Keratinocyte (primary cell): ENCODE data around the gene MYPN. TPM values are rescaled to one million over a fixed set of nuclear protein-coding genes. Genes with fewer than 3 reads are reported as not detected.

ENCODE experiments used
- DNase-seq: peaks from one replicate; pipeline ENCODE4 v3.0.0-alpha.2; 2011; ENCODE audit warnings: low read depth, missing footprints, low spot score
- FAIRE-seq: peaks from 2 replicates; lab custom pipeline; 2011; peaks lifted over from hg19 to GRCh38; lab: Jason Lieb, UNC
- H2AFZ ChIP-seq: 2 replicates; pipeline ENCODE4 v1.6.0; 2012; ENCODE audit warnings: low read length, control low read depth, inconsistent platforms; ENCODE audit not compliant: control insufficient read depth
- H3K27ac ChIP-seq: 2 replicates; pipeline ENCODE4 v1.5.1; 2011; ENCODE audit warnings: low read length; ENCODE audit not compliant: control insufficient read depth, insufficient read depth
- H3K27me3 ChIP-seq: 3 replicates; pipeline ENCODE4 v1.6.0; 2011; ENCODE audit warnings: low read length; ENCODE audit not compliant: control insufficient read depth, insufficient read depth; ENCODE audit errors: extremely low read depth
- H3K36me3 ChIP-seq, 2 experiments: 2 replicates in 1 of 2; 3 replicates in 1 of 2; pipeline ENCODE4 v1.5.1; 2011; ENCODE audit warnings: low read length in 2 of 2, mild to moderate bottlenecking in 1 of 2; ENCODE audit not compliant: control insufficient read depth in 2 of 2, insufficient read depth in 2 of 2; ENCODE audit errors: extremely low read depth in 1 of 2
- H3K4me1 ChIP-seq: 3 replicates; pipeline ENCODE4 v1.5.1; 2011; ENCODE audit warnings: low read length; ENCODE audit not compliant: control insufficient read depth, insufficient read depth; ENCODE audit errors: extremely low read depth
- H3K4me2 ChIP-seq: 3 replicates; pipeline ENCODE4 v1.6.0; 2011; ENCODE audit warnings: low read depth, low read length; ENCODE audit not compliant: control insufficient read depth, insufficient read depth; ENCODE audit errors: extremely low read depth
- H3K4me3 ChIP-seq, 3 experiments: fragments of 200-600 bp in 1 of 3; sonication (generic) in 1 of 3; 2 replicates in 2 of 3; 3 replicates in 1 of 3; pipeline ENCODE4 v1.5.1; 2011 to 2016; ENCODE audit warnings: low read length in 3 of 3, mild to moderate bottlenecking in 3 of 3, control low read depth in 2 of 3, inconsistent platforms in 1 of 3, low read depth in 1 of 3, mixed read lengths in 1 of 3, mixed run types in 1 of 3, moderate library complexity in 1 of 3; ENCODE audit not compliant: control insufficient read depth in 2 of 3, insufficient read depth in 2 of 3; ENCODE audit errors: extremely low read depth in 1 of 3
- H3K79me2 ChIP-seq: 2 replicates; pipeline ENCODE4 v1.6.0; 2012; ENCODE audit warnings: low read length; ENCODE audit not compliant: control insufficient read depth, insufficient read depth
- H3K9ac ChIP-seq: 3 replicates; pipeline ENCODE4 v1.6.0; 2011; ENCODE audit warnings: low read length; ENCODE audit not compliant: control insufficient read depth, insufficient read depth; ENCODE audit errors: extremely low read depth
- H3K9me1 ChIP-seq: 3 replicates; pipeline ENCODE4 v1.6.0; 2011; ENCODE audit warnings: low read length; ENCODE audit not compliant: control insufficient read depth, insufficient read depth; ENCODE audit errors: extremely low read depth
- H3K9me3 ChIP-seq: 2 replicates; pipeline ENCODE4 v1.5.1; 2012; ENCODE audit warnings: low read depth, low read length; ENCODE audit not compliant: control insufficient read depth
- H4K20me1 ChIP-seq: 3 replicates; pipeline ENCODE4 v1.6.0; 2011; ENCODE audit warnings: low read length; ENCODE audit not compliant: control insufficient read depth, insufficient read depth; ENCODE audit errors: extremely low read depth
- EZH2 ChIP-seq: IDR thresholded peaks from one replicate; pipeline ENCODE4 v1.6.1; 2012; ENCODE audit warnings: inconsistent platforms, mild to moderate bottlenecking, low read length, moderate library complexity
- dilution Hi-C: fragments of 300-500 bp; cut with MboI; formaldehyde crosslinking; loops from one replicate; pipeline ENCODE4 v1.7.0; 2020; ENCODE audit warnings: low sequenced_read_pairs; ENCODE audit not compliant: extremely low pct_ligation_motif_present
- polyA plus RNA-seq, 5 experiments: library from polyadenylated mRNA; depleted of rRNA in 3 of 5; stranded (reverse) in 3 of 5; stranded (forward) in 1 of 5; unstranded in 1 of 5; fragments of >200 nt; gene quantifications; 1 replicate in 1 of 5; 2 replicates in 3 of 5; 3 replicates in 1 of 5; pipeline versions ENCODE4 v1.2.1 to v1.2.3, GENCODE V29; 2011 to 2012; ENCODE audit warnings: missing spikeins in 2 of 5, low read depth in 1 of 5, low replicate concordance in 1 of 5
- TF ChIP-seq, protein P1 (sequence below), 3 experiments: IDR thresholded peaks in 1 of 3; conservative IDR thresholded peaks in 1 of 3; optimal IDR thresholded peaks in 1 of 3; 2 replicates in 2 of 3; 3 replicates in 1 of 3; pipeline versions ENCODE3 to v1.5.1; 2011; ENCODE audit warnings: low read length in 3 of 3, mild to moderate bottlenecking in 3 of 3, moderate library complexity in 2 of 3, control low read depth in 1 of 3, inconsistent platforms in 1 of 3; ENCODE audit not compliant: insufficient read depth in 2 of 3; ENCODE audit errors: extremely low read depth in 1 of 3

Gene MYPN
- polyA plus RNA-seq, 1 donor (not counting 4 experiments of a cell fraction or from before 2014, with no cell fraction given) = 0.42 TPM

DNA sequence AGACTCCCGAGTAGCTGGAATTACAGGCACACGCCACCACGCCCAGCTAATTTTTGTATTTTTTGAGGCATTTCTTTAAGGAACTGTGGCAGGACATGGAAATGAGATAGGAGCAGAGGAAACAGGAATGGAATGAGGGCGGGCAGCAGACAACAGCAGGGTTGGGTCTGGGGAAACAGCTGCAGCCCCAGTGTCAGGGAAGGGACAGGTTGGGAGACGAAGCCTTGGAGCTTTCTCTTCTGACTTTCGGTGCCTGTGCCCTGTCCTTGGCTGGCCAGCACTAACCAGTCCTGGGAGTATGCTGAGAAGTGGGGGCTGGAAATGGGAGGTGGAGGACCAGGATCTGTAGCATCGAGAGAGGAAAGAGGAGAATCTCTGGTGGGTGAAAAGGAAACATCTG is 75.3 kb downstream of the MYPN start:
- dilution Hi-C loops = no loop called here
- no peak overlapping the region for H2AFZ ChIP-seq
- H3K79me2 ChIP-seq = no peaks in the 10 kb centered on the region
- TF ChIP-seq, protein P1, sequence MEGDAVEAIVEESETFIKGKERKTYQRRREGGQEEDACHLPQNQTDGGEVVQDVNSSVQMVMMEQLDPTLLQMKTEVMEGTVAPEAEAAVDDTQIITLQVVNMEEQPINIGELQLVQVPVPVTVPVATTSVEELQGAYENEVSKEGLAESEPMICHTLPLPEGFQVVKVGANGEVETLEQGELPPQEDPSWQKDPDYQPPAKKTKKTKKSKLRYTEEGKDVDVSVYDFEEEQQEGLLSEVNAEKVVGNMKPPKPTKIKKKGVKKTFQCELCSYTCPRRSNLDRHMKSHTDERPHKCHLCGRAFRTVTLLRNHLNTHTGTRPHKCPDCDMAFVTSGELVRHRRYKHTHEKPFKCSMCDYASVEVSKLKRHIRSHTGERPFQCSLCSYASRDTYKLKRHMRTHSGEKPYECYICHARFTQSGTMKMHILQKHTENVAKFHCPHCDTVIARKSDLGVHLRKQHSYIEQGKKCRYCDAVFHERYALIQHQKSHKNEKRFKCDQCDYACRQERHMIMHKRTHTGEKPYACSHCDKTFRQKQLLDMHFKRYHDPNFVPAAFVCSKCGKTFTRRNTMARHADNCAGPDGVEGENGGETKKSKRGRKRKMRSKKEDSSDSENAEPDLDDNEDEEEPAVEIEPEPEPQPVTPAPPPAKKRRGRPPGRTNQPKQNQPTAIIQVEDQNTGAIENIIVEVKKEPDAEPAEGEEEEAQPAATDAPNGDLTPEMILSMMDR (optimal IDR thresholded peaks at IDR 0.05 in 1 of 3, IDR thresholded peaks at IDR 0.05 in 1 of 3, conservative IDR thresholded peaks at IDR 0.05 in 1 of 3; ENCODE audit: extremely low read depth in 1 of 3, insufficient read depth in 2 of 3, low read length in 3 of 3) = no peak
- no peak for TF ChIP-seq EZH2
- no peaks in the 10 kb centered on the region for H3K9me3 ChIP-seq
- H3K27me3 ChIP-seq = no peaks in the 10 kb centered on the region
- FAIRE-seq (no peak), DNase-seq (no peak)
- H3K4me3 ChIP-seq = no peak overlapping the region
- H3K9ac ChIP-seq = no peak overlapping the region
- H3K36me3 ChIP-seq = no peaks in the 10 kb centered on the region
- H3K4me2 ChIP-seq = no peak overlapping the region
- no peaks in the 10 kb centered on the region for H3K9me1 ChIP-seq
- no peaks in the 10 kb centered on the region for H3K4me1 ChIP-seq
- no peaks in the 10 kb centered on the region for H4K20me1 ChIP-seq
- no peak overlapping the region for H3K27ac ChIP-seq

DNA sequence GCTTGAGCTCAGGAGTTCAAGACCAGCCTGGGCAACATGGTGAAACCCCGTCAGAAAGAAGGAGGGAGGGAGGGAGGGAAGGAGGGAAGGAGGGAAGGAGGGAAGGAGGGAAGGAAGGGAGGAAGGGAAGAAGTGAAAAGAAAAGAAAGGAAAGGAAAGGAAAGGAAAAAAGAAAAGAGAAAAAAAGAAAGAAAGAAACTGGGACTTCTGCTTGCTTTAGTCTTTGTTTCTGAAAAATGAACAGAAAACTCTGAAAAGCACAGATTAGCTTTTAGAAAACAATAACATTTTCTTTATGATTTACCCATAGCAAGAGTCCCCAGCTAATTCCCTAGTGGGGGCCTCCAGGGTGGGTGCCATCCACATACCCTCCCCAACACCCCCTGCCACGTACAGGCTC is 75.8 kb downstream of the MYPN start:
- Histone ChIP-seq H4K20me1 (no peaks in the 10 kb centered on the region), H3K9me1 (no peaks in the 10 kb centered on the region), H3K9ac (no peak overlapping the region), H3K27ac (no peak overlapping the region), H3K79me2 (no peaks in the 10 kb centered on the region), H3K27me3 (no peaks in the 10 kb centered on the region), H3K36me3 (no peaks in the 10 kb centered on the region), H3K4me2 (no peak overlapping the region), H2AFZ (no peak overlapping the region), H3K4me3 (no peak overlapping the region), H3K4me1 (no peaks in the 10 kb centered on the region), H3K9me3 (no peaks in the 10 kb centered on the region)
- dilution Hi-C loops = no loop called here
- DNase-seq = no peak
- no peak for TF ChIP-seq EZH2
- TF ChIP-seq, protein P1 (optimal IDR thresholded peaks at IDR 0.05 in 1 of 3, IDR thresholded peaks at IDR 0.05 in 1 of 3, conservative IDR thresholded peaks at IDR 0.05 in 1 of 3; ENCODE audit: extremely low read depth in 1 of 3, insufficient read depth in 2 of 3, low read length in 3 of 3) = no peak
- FAIRE-seq = no peak
